ENCODE measurements around the gene ZNF573. TPM values are rescaled to one million over a fixed set of nuclear protein-coding genes. Genes with fewer than 3 reads are reported as not detected.

ZNF573 gene
- total and polyA plus RNA-seq, 2 donors (not counting 1 experiment from before 2014, with no cell fraction given) = 5.3 to 28.8 TPM

DNA sequence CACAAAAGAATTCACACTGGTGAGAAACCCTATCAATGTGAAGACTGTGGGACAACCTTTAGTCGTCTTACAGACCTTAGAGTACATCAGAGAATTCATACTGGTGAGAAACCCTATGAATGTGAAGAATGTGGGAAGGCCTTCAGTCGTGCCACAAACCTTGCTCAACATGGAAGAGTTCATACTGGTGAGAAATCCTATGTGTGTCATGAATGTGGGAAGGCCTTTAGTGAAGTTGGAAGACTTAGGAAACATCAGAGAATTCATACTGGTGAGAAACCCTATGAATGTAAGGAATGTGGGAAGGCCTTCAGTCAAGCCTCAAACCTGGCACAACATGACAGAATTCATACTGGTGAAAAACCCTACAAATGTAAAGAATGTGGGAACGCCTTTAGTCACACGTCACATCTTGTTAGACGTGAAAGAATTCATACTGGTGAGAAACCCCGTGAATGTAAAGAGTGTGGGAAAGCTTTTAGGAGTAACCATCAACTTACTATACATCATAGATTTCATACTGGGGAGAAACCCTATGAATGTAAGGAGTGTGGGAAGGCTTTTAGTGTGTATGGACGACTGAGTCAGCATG lies 24.0 kb upstream of the ZNF573 start:
- Histone ChIP-seq H3K27me3 (replicated peaks in 1 of 4; ENCODE audit: control extremely low read depth in 1 of 4, control insufficient read depth in 3 of 4, insufficient read depth in 4 of 4, low read length in 3 of 4) (no peaks in the 10 kb centered on the region), H3K9ac (ENCODE audit: low read length) (no peak overlapping the region), H3K4me3 (ENCODE audit: control extremely low read depth in 1 of 5, extremely low read depth in 1 of 5, insufficient read depth in 1 of 5, low read depth in 2 of 5, low read length in 4 of 5) (no peak overlapping the region), H4K20me1 (ENCODE audit: control insufficient read depth, insufficient read depth, low read length, poor library complexity, severe bottlenecking) (no peaks in the 10 kb centered on the region), H3K27ac (ENCODE audit: low read length in 2 of 2) (no peak overlapping the region), H3K79me2 (ENCODE audit: control insufficient read depth, insufficient read depth, low read length) (no peaks in the 10 kb centered on the region), H3K36me3 (replicated peaks in 1 of 2; ENCODE audit: control extremely low read depth in 1 of 2, control insufficient read depth in 1 of 2, extremely low read depth in 1 of 2, insufficient read depth in 2 of 2, low read length in 1 of 2) (no peaks in the 10 kb centered on the region), H3K4me2 (replicated peaks; ENCODE audit: low read depth, low read length, poor library complexity, severe bottlenecking) (no peak overlapping the region), H3K4me1 (ENCODE audit: control insufficient read depth in 2 of 2, insufficient read depth in 2 of 2, low read length in 2 of 2) (no peaks in the 10 kb centered on the region), H2AFZ (ENCODE audit: insufficient read depth, low read depth, low read length, poor library complexity, severe bottlenecking) (no peak overlapping the region), H3K9me3 (ENCODE audit: control extremely low read depth in 1 of 3, control insufficient read depth in 2 of 3, insufficient read depth in 1 of 3, low read length in 2 of 3) (peaks cover 10 to 62% (median 54%) of the 10 kb centered on the region in 3 donors)
- no peak for TF ChIP-seq EZH2 (IDR thresholded peaks at IDR 0.05; ENCODE audit: borderline replicate concordance, insufficient read depth, low read depth, low read length, poor library complexity, severe bottlenecking)
- TF ChIP-seq, protein P1, sequence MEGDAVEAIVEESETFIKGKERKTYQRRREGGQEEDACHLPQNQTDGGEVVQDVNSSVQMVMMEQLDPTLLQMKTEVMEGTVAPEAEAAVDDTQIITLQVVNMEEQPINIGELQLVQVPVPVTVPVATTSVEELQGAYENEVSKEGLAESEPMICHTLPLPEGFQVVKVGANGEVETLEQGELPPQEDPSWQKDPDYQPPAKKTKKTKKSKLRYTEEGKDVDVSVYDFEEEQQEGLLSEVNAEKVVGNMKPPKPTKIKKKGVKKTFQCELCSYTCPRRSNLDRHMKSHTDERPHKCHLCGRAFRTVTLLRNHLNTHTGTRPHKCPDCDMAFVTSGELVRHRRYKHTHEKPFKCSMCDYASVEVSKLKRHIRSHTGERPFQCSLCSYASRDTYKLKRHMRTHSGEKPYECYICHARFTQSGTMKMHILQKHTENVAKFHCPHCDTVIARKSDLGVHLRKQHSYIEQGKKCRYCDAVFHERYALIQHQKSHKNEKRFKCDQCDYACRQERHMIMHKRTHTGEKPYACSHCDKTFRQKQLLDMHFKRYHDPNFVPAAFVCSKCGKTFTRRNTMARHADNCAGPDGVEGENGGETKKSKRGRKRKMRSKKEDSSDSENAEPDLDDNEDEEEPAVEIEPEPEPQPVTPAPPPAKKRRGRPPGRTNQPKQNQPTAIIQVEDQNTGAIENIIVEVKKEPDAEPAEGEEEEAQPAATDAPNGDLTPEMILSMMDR (IDR thresholded peaks at IDR 0.05) = no peak
- 84% methylated on average over 3 of the region's 7 CpGs for WGBS (ENCODE audit: insufficient coverage)
- Mint-ChIP-seq H3K4me1 (no peaks in the 10 kb centered on the region), H3K27me3 (no peaks in the 10 kb centered on the region), H3K27ac (no peak overlapping the region), H3K4me3 (no peak overlapping the region), H3K9me3 (ENCODE audit: insufficient read depth) (peaks cover 37% of the 10 kb centered on the region)
- intact Hi-C loops (cut with micrococcal nuclease) = no loop called here
- POLR2A ChIA-PET = no interaction called here
- ATAC-seq (ENCODE audit: low read depth) (no peak), DNase-seq (no peak)
- CTCF ChIA-PET = no interaction called here

DNA sequence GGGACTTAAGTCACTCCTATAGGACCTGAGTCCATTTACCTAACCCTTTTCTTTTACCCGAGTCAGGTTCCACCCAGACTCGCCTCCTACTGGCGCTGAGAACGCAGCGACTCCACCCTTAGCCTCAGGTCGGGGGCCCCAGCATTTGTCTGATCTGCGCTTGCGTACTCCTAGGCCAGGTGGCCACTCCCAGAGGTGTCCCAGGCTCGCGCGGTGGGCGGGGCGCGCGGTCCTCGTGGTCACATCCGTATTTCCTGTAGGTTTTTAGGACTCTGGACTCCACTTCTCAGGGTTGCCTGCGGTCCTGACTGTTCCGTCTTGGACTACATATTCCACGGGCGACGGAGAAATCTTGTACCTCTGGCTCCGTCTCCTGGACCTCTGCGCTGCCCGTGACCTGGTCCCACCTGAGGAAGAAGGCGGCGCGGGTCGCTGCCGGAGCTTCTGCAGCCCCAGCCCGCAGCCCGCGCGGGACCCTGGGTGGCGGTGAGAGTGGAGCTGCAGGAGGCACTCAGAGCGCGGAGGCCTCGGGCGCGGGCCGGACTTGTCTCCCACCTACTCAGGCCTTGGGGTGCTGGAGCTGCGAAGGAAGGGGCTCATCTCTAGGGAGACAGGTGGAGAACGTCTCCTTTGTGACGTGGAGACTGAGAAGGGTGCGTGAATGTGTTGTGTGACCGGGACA lies 11.0 kb upstream of the ZNF573 start:
- no peaks in the 10 kb centered on the region for H4K20me1 ChIP-seq (ENCODE audit: control insufficient read depth, insufficient read depth, low read length, poor library complexity, severe bottlenecking)
- no peak overlapping the region for H3K27ac Mint-ChIP-seq
- H3K4me1 ChIP-seq (ENCODE audit: control insufficient read depth in 2 of 2, insufficient read depth in 2 of 2, low read length in 2 of 2) = no peaks in the 10 kb centered on the region
- H2AFZ ChIP-seq (ENCODE audit: insufficient read depth, low read depth, low read length, poor library complexity, severe bottlenecking) = no peak overlapping the region
- POLR2A ChIA-PET = no interaction called here
- H3K36me3 ChIP-seq (replicated peaks in 1 of 2; ENCODE audit: control extremely low read depth in 1 of 2, control insufficient read depth in 1 of 2, extremely low read depth in 1 of 2, insufficient read depth in 2 of 2, low read length in 1 of 2) = no peaks in the 10 kb centered on the region
- no peaks in the 10 kb centered on the region for H3K79me2 ChIP-seq (ENCODE audit: control insufficient read depth, insufficient read depth, low read length)
- CTCF ChIA-PET = no interaction called here
- H3K4me3 ChIP-seq (ENCODE audit: control extremely low read depth in 1 of 5, extremely low read depth in 1 of 5, insufficient read depth in 1 of 5, low read depth in 2 of 5, low read length in 4 of 5) = no peak overlapping the region
- H3K4me2 ChIP-seq (replicated peaks; ENCODE audit: low read depth, low read length, poor library complexity, severe bottlenecking) = no peak overlapping the region
- 58% methylated on average over 45 of the region's 46 CpGs for WGBS (ENCODE audit: insufficient coverage)
- no peaks in the 10 kb centered on the region for H3K27me3 Mint-ChIP-seq
- H3K27me3 ChIP-seq (replicated peaks in 1 of 4; ENCODE audit: control extremely low read depth in 1 of 4, control insufficient read depth in 3 of 4, insufficient read depth in 4 of 4, low read length in 3 of 4) = no peaks in the 10 kb centered on the region
- no peak for DNase-seq
- no peak for TF ChIP-seq EZH2 (IDR thresholded peaks at IDR 0.05; ENCODE audit: borderline replicate concordance, insufficient read depth, low read depth, low read length, poor library complexity, severe bottlenecking)
- TF ChIP-seq, protein P1 (IDR thresholded peaks at IDR 0.05) = no peak
- peaks cover 0 to 39% (median 1%) of the 10 kb centered on the region in 3 donors for H3K9me3 ChIP-seq (ENCODE audit: control extremely low read depth in 1 of 3, control insufficient read depth in 2 of 3, insufficient read depth in 1 of 3, low read length in 2 of 3)
- H3K4me3 Mint-ChIP-seq = no peak overlapping the region
- H3K27ac ChIP-seq (ENCODE audit: low read length in 2 of 2) = no peak overlapping the region
- ATAC-seq (ENCODE audit: low read depth) = no peak
- H3K9ac ChIP-seq (ENCODE audit: low read length) = no peak overlapping the region
- intact Hi-C loops (cut with micrococcal nuclease) = no loop called here
- no peaks in the 10 kb centered on the region for H3K4me1 Mint-ChIP-seq
- peaks cover 13% of the 10 kb centered on the region for H3K9me3 Mint-ChIP-seq (ENCODE audit: insufficient read depth)
